Ecto neural progenitor cell (in vitro differentiated cells): ENCODE data around the gene CHAC1.
"Not testable (repeated sequence)": the region's sequence is repeated elsewhere in the genome, so short reads cannot be mapped to it uniquely, and the experiment has no call there.

Experiments
- DNase-seq: peaks from one replicate; pipeline ENCODE4 v3.0.0-alpha.2; 2018; ENCODE audit warnings: low spot score

Gene CHAC1

DNA sequence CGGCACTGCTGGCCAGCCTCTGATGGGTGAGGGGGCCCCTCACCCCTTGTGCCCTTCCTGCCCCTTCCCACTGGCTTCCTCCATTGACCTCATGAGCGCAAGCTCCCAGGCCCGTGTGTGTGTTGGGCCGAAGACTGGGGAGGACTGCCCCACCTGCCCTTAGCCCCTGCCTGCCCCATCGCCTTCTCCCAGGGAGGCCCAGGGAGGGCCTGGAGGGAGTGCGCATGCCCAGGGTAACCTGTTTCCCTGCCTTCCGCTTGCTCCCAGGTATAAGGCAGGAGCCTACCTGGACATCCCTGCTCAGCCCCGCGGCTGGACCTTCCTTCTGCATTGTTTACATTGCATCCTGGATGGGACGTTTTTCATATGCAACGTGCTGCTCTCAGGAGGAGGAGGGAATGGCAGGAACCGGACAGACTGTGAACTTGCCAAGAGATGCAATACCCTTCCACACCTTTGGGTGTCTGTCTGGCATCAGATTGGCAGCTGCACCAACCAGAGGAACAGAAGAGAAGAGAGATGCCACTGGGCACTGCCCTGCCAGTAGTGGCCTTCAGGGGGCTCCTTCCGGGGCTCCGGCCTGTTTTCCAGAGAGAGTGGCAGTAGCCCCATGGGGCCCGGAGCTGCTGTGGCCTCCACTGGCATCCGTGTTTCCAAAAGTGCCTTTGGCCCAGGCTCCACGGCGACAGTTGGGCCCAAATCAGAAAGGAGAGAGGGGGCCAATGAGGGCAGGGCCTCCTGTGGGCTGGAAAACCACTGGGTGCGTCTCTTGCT lies 15.3 kb upstream of the CHAC1 start:
- no peak for DNase-seq

DNA sequence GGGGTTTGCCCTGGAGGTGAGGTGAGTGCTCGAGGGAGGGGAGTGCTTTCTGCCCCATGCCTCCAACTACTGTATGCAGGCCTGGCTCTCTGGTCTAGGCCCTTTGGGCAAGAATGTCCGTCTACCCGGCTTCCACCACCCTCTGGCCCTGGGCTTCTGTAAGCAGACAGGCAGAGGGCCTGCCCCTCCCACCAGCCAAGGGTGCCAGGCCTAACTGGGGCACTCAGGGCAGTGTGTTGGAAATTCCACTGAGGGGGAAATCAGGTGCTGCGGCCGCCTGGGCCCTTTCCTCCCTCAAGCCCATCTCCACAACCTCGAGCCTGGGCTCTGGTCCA lies 14.8 kb upstream of the CHAC1 start:
- DNase-seq, result no peak

DNA sequence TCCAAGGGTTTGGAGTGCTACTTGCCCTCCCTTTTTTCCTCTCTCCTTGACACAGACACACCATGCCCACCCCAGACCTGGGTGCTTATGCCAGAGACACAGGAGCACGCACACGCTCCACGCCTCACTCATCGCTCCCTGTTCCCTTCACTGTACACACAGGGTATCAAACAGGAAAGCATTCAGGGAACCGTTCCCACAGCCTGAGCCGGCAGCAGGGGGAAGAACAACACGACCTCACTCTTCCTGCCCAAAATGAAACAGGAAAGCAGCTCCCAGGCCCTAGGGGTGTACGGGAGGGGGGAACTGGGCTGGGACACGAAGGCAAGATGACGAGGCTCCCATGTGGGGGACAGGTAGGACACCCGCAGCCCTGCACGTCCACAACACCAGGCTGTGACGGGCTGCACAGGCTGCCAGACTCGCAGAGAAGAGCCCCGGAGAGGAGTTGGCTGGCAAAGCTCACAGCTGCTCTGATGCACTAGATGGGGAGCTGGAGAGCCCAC lies 12.9 kb upstream of the CHAC1 start:
- no peak for DNase-seq

DNA sequence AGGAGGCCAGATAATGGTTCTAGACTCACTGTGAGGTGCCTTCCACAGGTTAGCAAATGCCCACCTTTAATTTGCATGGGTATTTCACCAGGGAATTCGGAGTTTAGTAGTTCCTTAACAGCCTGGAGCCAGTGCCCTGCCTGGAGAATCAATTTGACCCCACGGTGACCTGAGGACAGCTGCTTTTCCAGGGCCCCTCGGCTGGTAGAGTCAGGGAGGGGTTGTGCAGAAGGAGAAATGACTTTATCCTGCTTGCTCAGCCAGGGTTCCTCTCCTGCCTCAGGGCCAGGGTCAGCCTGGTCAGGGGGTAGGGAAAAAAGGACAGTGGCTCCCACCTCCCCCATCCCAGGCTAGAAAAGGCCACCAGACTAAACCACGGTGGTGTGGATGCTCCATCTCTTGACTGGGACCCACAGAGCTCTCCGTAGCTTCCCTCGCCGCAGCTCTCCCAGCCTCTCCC lies 12.2 kb upstream of the CHAC1 start:
- DNase-seq, result no peak

DNA sequence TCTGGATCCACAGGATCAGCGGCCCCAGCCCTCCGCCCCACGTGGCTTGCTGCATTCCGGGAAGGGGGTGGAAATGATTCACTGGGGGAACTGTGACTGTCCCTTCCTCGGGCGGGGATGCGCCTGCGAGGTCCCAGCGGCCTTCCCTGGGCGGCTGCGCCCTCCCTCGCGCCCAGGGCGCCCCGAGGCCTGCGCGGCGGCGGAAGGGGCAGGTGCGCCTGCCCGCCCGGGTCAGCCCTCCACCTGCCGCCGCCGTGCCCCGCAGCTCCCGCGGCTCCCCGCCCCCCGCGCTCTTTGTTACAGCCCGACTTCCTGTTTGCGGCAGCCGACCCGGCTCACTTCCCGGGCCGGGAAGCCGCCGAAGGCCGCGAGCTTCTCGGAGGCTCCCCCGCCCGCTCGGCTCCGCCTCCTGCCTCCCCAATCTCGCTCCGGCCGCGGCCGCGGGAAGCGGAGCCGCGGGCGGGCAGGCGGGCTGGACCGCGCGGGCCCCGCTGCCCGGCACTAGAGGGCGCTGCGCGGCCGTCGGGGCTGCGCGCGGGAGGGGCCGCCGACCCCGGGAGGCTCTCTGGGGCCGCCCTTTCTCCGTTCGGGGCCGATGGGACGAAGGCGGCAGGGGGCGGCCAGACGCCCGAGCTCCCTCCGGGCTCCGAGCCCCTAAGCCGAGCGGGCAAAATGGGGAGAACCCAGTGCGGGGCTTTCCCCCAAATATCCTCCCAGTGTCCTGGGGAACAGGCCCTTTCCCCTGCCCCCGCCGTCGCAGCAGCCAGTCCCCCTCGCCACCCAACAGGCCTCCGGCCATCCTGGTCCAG lies 11.5 kb upstream of the CHAC1 start:
- peak; percentile 87 for DNase-seq

DNA sequence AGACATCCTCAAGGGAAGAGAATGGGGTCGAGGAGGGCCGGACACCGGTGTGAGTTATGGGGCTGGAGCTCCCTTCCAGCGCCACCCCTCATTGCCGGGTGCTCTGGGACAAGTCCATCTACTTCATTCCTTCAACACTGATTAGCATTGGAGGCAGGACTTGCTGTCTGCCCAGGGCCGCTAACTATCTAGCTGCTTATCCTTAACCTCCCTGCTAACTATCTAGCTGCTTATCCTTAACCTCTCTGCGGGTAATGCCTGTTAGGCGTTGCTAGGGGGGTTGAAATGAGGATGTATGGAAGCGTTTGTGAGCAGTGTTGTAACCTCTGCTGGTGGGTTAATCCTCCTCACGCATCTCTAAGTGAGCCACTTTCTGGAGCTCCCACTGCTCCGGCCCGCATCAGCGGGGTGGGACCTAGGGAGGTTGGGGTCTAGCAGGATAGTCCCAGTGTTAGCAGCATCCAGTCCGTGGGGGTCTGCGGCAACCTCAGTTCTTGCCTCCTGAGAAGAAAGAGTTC lies 10.9 kb upstream of the CHAC1 start:
- no peak for DNase-seq

DNA sequence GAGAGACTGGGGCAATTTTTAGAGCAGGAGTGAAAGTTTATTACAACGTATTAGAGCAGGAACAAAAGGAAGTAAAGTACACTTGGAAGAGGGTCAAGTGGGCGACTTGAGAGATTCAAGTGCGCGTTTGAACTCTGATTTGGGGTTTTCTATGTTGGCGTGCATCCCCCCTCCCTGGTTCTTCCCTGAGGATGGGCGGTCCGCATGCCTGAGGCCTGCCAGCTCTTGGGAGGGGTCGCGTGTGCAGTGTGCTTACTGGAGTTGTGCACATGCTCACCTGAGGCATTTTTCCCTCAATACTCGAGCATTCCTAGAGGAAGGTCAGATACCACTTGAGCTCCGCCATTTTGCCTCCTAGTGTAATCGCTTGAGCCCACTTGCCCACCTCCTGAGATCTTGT lies 10.4 kb upstream of the CHAC1 start:
- DNase-seq, result no peak

DNA sequence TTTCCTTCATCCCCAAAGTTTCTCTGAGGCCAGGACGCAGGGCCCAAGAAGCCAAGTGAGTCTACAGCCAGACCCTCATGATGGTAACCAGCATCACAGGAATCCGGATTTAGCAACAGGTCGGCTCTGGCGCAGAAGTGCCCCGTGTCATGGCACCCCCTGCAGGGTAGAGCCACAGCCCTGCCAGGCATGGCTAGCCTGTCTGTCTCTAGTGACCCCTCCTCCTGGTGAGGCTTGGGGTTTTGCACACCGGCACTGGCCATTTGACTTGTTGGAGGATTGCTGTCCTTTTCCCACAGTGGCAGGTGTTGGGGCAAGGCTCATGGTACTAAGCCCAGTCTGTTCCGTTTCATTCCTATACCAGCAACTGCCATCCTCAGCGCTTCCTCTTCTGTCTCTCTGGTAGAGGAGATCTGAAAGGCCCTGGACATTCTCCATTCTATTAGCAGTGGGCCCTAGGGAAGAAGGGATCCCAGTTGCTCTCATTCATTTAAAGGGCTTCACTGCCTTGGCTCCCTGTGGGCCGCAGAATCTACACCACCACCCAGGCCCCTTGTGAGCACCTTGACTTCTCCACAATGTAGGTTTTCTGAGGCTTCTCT lies 9.4 kb upstream of the CHAC1 start:
- no peak for DNase-seq

DNA sequence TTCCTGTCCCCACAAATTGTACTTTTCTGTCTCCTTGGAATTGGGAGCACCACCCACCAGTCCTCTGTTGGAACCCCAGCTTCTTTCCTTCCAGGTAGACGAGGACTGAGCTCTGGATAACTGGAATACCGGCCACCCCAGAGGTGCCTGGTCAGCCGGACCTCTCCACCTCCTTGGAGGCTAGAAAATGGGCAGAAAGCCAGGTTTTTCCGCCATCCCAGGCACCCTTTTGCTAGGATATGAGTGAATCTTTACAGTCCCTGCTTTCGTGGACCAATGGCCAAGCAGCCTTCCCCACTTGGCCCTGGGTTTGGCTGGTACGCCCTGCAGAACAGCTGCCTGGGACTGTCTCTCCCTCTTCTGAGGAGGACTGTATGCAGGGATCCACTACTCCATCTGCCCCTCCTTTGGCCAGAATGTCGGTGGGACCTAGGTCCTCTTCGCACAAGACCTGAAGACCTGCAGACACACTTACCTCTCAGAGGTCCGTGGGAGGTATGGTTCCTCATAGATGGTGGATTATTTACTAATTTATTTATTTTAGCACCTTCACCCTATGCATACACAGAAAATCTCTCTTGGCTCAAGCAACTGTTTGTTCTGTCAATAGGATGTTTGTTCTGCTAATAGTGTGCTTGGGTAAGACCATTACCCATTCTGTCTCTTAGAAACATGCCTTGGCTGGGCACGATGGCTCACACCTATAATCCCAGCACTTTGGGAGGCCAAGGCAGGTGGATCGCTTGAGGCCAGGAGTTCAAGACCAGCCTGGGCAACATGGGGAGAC lies 8.6 kb upstream of the CHAC1 start:
- DNase-seq, result no peak

DNA sequence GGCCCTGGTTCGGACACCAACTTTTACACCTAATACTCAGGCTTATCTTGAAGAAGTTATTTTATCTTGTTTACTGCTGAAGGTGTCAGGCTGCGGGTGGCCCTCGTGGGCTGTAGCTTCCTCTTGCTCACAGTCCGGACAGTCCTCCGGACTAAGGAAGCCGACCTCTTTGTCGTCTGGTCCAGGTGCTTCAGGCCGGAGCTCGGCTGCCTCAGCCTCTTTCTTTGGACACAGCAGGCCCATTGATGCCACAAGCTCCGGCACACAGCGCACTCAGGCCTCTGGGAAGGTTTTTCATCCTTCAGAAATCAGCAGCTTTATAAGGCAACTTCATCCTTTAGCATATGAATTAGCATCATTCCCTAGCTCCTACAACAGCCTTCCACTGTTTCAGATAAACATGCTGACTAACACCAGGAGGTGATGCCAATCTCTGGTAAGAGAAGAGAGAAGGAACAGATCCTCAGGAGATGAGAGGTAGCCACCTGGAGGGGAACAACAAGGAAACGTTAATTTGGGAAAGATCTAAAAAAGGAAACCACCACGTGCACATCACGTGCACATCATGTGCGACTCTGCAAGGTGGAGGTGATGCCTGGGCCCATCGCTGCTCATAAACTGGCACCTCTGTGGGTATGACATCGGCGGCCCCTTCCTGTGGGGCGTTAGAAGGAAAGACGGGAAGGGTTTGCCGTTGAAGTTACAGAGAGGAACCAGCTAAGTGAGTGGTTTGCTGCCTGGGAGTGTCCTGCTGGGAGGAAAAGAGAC lies 4.4 kb upstream of the CHAC1 start:
- DNase-seq, result no peak

DNA sequence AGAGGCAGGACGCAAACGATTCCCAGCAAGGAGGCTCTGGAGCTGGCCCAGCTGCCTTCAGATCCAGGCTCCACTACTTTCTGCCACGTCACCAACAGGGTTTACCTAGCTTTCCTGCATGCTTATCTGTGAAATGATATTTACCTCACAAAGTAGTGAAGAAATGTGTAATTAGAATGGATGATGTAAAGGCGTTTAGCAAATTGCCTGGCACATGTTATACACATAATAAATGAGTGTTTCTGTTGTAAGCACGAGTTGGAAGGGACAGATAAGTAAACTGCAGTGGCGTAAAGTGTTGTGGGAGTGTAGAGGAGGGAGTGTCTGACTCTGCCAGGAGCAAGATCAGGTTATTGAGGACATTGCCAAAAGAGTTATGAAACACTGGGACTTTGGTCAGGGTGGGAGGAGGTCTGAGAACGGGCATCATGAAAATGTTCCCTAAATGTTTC lies 3.5 kb upstream of the CHAC1 start:
- DNase-seq, result no peak

DNA sequence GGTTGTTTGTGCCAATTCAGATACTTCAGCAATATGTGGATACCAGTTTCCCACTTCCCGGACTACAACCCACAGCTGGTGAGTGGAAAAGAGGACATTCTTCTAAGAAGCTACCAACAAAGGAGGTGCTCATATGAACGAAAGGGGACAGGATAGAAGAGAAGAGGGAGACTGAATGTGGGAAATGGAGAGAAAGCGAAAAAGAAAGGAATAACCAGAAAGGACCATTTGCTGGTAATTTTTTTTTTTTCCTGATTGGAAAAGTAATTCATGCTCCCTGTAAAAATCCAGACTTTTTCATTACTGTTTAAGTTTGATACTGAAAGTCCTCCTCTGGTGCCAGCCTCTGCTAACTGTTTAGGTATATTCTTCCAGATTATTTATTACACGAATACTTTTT lies 1.5 kb upstream of the CHAC1 start:
- no peak for DNase-seq

DNA sequence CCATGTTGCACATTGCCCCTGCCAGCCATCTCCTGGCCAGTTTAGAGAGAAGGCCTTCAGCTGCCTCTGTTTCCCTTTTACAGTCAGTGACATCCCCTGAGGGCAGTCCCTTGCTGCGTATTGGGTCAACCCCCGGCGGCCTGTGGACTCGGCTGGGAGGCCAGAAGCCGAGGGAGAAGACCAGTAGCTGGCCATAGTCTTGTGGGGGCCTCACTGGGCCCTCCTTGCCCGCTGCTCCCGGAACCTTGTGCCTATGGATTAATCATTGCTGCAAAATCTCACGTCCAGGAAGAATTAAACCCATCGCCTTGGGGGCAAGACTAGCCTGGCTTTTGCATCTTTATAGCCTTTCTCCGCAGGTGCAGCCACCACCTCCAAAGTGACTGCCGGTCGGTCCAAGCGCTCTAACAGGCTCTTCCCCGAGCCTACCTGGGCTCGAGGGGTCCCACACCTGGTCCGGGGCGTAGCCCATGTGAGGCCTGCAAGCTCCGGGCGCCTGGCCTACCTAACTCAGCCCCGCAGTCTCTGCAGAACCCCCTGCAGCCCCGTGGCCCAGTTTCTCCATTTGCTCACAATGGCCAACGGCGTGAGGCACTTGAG lies 870 bp upstream of the CHAC1 start:
- DNase-seq, result no peak

DNA sequence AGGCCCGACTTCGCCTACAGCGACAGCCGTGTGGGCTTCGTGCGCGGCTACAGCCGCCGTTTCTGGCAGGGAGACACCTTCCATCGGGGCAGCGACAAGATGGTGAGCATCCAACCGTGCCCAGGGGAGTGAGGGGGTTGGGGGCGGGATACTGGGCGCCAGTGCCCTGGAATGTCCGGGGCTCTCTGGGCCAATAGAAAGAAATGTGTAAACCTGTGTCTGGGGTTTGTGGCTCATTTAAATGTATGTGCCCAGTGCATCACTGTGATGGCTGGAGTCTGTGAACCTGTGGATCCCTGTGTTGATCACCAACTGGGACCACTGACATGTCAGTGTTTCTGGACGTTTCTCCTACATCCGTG lies 423 bp downstream of the CHAC1 start:
- no peak for DNase-seq

DNA sequence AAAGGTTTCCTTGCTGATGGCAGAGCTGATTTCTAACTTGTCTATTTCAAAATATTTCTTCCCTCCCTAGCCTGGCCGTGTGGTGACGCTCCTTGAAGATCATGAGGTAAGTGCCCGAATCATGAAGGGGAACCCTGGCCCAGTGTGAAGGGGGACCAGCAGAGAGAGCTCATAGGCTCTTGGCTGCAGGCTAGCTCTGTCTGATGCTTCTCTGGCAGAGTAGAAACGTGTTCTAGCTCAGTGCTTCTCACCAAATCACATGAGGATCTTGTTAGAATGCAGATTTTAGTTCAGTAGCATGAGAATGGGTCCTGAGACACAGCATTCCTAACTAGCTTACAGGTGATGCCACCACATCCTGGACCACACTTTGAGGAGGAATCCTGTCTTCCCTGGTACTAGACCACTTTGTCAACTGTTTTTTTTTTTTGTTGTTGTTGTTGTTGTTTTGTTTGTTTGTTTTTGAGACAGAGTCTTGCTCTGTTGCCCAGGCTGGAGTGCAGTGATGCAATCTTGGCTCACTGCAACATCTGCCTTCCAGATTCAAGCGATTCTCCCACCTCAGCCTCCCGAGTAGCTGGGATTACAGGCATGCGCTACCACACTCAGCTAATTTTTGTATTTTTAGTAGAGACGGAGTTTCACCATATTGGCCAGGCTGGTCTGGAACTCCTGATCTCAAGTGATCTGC lies 1.0 kb downstream of the CHAC1 start:
- DNase-seq, result not testable (repeated sequence)

DNA sequence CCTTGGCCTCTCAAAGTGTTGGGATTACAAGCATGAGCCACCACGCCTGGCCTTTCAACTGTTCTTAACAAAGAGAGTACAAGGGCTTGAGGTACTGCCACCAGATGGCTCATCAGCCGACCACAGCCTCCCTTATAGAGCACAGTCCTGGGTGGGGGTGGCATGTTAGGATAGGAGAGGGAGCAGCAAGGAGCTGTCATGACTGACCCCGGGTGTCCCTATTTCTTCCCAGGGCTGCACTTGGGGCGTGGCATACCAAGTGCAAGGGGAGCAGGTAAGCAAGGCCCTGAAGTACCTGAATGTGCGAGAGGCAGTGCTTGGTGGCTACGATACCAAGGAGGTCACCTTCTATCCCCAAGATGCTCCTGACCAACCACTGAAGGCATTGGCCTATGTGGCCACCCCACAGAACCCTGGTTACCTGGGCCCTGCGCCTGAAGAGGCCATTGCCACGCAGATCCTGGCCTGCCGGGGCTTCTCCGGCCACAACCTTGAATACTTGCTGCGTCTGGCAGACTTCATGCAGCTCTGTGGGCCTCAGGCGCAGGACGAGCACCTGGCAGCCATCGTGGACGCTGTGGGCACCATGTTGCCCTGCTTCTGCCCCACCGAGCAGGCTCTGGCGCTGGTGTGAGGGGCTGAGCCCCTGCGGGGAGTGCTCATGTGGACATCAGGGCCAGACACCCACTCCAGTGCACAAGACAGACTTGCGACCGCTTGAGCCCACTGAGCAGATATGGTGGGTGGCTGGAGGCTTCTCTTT lies 2.1 kb downstream of the CHAC1 start:
- no peak for DNase-seq

DNA sequence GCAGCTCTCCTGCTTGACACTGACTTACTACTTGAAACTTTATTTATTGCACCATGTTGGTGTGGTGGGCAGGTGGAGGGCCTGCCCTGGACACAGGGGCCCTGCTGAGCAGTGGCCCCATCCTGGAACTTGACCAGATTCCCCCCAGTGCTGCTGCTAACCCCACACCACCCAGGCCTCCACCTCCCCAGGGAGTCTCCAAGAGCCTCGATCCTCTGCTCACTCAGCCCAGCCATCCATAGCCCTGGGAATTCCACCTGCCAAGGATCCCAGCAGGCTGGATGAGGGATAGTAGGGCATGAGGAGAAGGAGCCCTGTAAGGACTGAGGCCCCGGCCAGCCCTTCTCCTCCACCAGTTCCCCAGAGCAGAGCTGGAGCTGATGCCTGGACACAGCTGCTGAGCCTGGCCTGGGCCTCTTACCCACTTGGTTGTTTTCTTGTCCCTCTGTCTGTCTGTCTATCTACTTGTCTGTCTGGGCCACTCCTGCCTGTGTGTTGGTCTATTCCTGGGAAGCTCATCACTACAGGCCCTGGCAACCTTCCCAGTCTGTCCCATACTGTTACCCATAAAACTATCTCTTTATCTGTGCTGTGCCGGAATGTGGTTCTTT lies 2.8 kb downstream of the CHAC1 start:
- DNase-seq, result no peak

DNA sequence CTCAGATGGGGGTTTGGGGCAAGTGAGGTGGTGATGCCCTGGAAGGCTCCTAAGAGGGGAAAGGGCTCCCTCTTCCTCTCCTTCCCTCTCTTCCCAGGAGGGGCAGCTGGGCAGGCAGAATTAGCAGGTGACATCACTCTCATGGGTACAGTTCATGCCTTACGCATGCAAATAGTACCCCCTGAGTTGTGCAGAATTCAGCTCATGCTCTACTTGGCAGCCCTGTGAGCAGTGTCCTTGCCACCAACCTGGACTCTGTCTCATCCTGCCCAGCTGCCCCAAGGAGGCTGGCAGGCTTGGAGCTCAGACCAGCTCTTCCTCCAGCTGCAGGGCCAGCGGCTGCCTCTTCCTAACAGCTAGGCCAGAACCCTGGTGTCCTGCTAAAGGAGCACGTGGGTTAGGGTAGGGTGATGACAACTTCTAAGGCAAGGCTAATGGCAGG lies 3.3 kb downstream of the CHAC1 start:
- DNase-seq, result no peak

DNA sequence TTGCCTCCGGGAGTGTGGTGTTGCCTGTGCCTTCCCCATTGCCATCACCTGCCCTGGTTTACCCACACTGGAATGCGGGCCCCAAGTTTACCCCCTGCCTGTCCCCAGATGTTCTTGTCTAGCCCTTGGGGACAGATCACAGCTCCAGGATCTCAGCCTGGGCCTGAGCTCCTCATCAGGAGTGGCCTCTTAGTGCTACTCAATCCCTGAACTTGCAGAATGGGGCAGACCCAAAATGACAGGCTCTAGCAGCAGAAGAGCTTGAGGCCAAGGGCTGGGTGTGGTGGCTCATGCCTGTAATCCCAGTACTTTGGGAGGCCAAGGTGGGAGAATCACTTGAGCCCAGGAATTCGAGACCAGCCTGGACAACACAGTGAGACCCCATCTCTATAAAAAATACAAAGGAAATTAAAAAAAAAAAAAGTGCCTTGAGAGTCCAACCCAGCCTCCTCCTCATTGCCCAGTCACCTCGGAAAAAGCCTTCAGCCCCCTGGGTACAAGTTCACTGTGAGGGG lies 3.8 kb downstream of the CHAC1 start:
- no peak for DNase-seq
